Measurements from ENCODE around the gene TBCD. TPM values are rescaled to one million over a fixed set of nuclear protein-coding genes. Genes with fewer than 3 reads are reported as not detected.

The TBCD gene
- polyA plus RNA-seq, 1 donor from 2014 or later = 19.4 TPM

- Mint-ChIP-seq H3K36me3 (peaks cover 6% of the 10 kb centered on the region), H3K9me3 (peaks cover 0 to 4% (median 0%) of the 10 kb centered on the region in 3 donors), H3K4me1 (peaks cover 2 to 27% (median 4%) of the 10 kb centered on the region in 3 donors), H3K27me3 (peaks cover 2% of the 10 kb centered on the region), H3K27ac (no peak overlapping the region), H3K4me3 (no peak overlapping the region)
These were observed 140.0 kb downstream of the TBCD start for GRCh38 chr17:82891911-82892310.

GRCh38 chr17:82892899-82893565, 141.2 kb downstream of the TBCD start:
- Mint-ChIP-seq H3K4me3 (peak overlapping the region in 1 of 4 donors; percentile 40), H3K27me3 (peaks cover 2% of the 10 kb centered on the region), H3K9me3 (no peaks in the 10 kb centered on the region), H3K4me1 (peaks cover 2 to 19% (median 4%) of the 10 kb centered on the region in 3 donors), H3K27ac (peak overlapping the region in 2 of 3 donors; percentile 47 to 96), H3K36me3 (peaks cover 9% of the 10 kb centered on the region)

GRCh38 chr17:82893779-82894178, 141.9 kb downstream of the TBCD start:
- H3K9me3 Mint-ChIP-seq = no peaks in the 10 kb centered on the region
- H3K36me3 Mint-ChIP-seq = peaks cover 9% of the 10 kb centered on the region
- peak overlapping the region in 1 of 3 donors; percentile 69 for H3K27ac Mint-ChIP-seq
- H3K4me1 Mint-ChIP-seq = peaks cover 2 to 19% (median 4%) of the 10 kb centered on the region in 3 donors
- H3K4me3 Mint-ChIP-seq = peak overlapping the region in 1 of 4 donors; percentile 47
- H3K27me3 Mint-ChIP-seq = peaks cover 2% of the 10 kb centered on the region

DNA sequence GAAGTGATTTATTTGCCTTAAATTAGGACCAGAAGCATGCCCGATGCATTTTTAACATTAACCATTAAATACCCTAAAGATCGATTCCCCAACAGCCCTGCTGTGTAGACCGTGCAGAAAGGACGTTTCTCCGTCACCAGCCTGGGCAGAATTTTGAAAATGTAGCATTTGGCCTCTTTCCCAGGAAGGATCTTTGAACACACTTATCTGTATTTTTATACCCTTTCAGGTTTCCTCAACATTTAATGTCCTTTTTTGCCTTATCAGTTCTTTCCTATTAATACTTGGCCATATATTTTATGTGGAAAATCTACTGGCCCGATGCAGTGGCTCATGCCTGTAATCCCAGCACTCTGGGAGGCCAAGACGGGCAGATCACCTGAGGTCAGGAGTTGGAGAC, 142.5 kb downstream of the TBCD start:
- Mint-ChIP-seq H3K27me3 (peaks cover 2% of the 10 kb centered on the region), H3K4me1 (peaks cover 2 to 19% (median 4%) of the 10 kb centered on the region in 3 donors), H3K9me3 (no peaks in the 10 kb centered on the region), H3K36me3 (peaks cover 9% of the 10 kb centered on the region), H3K4me3 (peak overlapping the region in 1 of 4 donors; percentile 47), H3K27ac (no peak overlapping the region)

DNA sequence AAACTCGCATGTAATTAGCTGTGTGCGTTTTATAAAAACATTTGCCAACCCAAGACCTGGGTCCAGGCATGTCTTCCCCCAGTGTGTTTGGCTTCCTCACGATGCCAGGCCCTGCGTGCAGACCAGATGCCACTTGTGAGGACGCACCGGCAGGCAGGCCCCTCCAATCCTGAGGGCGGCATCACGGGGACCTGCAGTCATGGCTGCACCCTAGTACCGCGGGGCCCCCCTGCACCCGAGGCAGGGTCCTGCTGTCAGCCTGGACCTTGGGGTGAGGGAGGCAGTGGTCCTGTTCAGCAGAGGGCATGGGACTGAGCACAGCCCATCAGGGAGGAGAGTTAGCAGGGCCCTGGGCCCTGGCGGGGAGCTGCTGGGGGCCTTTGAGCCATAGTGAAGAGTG, 143.2 kb downstream of the TBCD start:
- Mint-ChIP-seq H3K27me3 (peaks cover 2% of the 10 kb centered on the region), H3K36me3 (peaks cover 6% of the 10 kb centered on the region), H3K9me3 (no peaks in the 10 kb centered on the region), H3K4me3 (no peak overlapping the region), H3K4me1 (peaks cover 2 to 19% (median 4%) of the 10 kb centered on the region in 3 donors), H3K27ac (no peak overlapping the region)

DNA sequence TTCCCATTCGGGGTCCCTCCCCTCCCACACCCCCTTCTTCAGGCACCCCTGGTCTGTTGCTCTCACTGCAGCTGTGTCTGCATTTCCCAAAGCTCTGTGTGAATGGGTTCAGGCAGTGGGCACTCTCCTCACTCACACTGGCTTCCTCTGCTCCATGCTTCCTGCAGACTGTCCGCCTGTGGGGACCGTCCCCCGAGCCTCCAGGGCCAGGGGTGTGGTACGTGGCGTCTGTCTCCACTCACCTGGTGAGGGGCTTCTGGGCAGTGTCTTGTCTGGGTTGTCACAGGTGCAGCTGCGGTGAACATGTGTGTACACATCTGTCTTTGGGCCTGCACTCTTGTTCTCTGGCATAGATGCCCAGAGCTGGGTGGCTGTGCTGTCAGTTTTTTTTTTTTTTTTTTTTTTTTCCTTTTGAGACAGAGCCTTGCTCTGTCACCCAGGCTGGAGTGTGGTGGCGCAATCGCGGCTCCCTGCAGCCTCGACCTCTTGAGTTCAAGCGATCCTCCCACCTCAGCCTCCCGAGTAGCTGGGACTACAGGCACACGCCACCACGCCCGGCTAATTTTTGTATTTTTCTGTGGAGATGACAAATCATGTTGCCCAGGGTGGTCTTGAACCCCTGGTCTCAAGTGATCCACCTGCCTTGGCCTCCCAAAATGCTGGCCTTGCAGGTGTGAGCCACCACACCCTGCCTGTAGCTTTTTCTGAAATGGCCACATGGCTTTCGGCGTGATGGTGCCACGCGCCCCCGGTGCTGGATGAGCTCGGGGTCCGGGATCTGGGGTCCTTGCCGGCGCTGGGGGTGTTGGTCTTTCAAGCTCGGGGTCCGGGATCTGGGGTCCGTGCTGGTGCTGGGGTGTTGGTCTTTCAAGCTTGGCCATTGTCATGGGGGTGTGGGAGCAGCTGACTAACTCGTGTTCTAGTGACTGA, 144.5 kb downstream of the TBCD start:
- Mint-ChIP-seq H3K4me3 (peak overlapping the region in 2 of 4 donors; percentile 13 to 57), H3K27me3 (peaks cover 2% of the 10 kb centered on the region), H3K4me1 (peaks cover 2 to 20% (median 4%) of the 10 kb centered on the region in 3 donors), H3K9me3 (no peaks in the 10 kb centered on the region), H3K27ac (no peak overlapping the region), H3K36me3 (peaks cover 4% of the 10 kb centered on the region)

DNA sequence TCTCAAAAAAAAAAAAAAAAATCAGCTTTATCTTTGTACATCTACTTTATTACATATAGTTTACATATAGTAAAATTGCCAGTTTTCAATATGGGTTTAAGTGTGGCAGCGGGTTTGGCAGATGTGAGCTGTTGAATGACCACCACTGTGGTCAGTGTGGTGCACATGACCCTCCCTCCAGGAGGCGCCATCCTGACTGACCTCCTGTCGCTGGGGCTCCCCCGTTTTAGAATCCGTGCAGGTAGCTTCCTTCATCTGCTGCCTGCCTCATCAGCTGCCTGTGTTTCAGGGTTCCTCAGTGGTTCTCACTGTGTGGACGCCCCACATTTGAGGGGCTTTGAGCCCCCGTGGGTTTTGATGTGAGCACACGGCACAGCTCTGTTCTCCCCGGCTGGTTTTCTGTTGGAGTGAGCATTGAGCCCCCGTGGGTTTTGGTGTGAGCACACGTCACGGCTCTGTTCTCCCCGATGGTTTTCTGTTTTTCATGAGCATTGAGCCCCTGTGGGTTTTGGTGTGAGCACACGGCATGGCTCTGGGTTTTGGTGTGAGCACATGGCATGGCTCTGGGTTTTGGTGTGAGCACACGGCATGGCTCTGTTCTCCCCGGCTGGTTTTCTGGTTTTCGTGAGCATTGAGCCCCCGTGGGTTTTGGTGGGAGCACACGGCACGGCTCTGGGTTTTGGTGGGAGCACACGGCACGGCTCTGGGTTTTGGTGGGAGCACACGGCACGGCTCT, 145.8 kb downstream of the TBCD start:
- Mint-ChIP-seq H3K9me3 (no peaks in the 10 kb centered on the region), H3K27me3 (peaks cover 2% of the 10 kb centered on the region), H3K36me3 (peaks cover 3% of the 10 kb centered on the region), H3K27ac (no peak overlapping the region), H3K4me1 (peaks cover 2 to 19% (median 4%) of the 10 kb centered on the region in 3 donors), H3K4me3 (no peak overlapping the region)

- Mint-ChIP-seq H3K9me3 (no peaks in the 10 kb centered on the region), H3K4me3 (peak overlapping the region in 1 of 4 donors; percentile 5), H3K36me3 (peaks cover 3% of the 10 kb centered on the region), H3K4me1 (peaks cover under 1 to 7% (median 3%) of the 10 kb centered on the region in 3 donors), H3K27me3 (peaks cover under 1% of the 10 kb centered on the region), H3K27ac (no peak overlapping the region)
These were observed 147.2 kb downstream of the TBCD start for GRCh38 chr17:82898976-82899514.

DNA sequence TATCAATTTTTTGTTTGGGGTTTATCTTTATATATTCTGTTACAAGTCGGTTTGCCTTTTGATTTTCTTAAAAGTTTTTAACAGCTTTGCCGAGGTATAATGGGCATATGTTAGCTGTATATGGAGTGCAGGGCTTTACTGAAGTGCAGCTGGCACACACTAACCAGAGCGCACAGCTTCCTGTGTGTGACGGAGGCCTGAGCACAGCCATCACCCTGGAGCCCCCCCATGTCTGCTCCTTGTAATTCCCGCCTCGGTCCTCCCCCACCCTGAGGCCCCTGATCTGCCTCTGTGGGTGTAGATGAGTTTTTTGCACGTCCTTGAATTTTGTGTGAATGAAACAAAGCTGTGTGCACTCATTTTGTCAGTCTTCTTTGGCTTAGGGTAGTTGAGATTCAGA, 148.1 kb downstream of the TBCD start:
- H3K27ac Mint-ChIP-seq = peak overlapping the region in 1 of 3 donors; percentile 55

GRCh38 chr17:82900741-82901140, 148.9 kb downstream of the TBCD start:
- Mint-ChIP-seq H3K27ac (no peak overlapping the region), H3K27me3 (no peaks in the 10 kb centered on the region)

More for the DNA sequence above, 148.1 kb downstream of the TBCD start:
- Mint-ChIP-seq H3K4me3 (no peak overlapping the region), H3K36me3 (peaks cover 6% of the 10 kb centered on the region), H3K27me3 (no peaks in the 10 kb centered on the region), H3K4me1 (peaks cover 0 to 4% (median 1%) of the 10 kb centered on the region in 3 donors), H3K9me3 (no peaks in the 10 kb centered on the region)

GRCh38 chr17:82901356-82901755, 149.5 kb downstream of the TBCD start:
- Mint-ChIP-seq H3K4me1 (peaks cover 0 to 4% (median 1%) of the 10 kb centered on the region in 3 donors), H3K9me3 (no peaks in the 10 kb centered on the region), H3K4me3 (no peak overlapping the region), H3K27ac (no peak overlapping the region), H3K27me3 (no peaks in the 10 kb centered on the region), H3K36me3 (peaks cover 6% of the 10 kb centered on the region)

More at GRCh38 chr17:82900741-82901140, 148.9 kb downstream of the TBCD start:
- Mint-ChIP-seq H3K4me1 (peaks cover 0 to 4% (median 1%) of the 10 kb centered on the region in 3 donors), H3K36me3 (peaks cover 6% of the 10 kb centered on the region), H3K9me3 (no peaks in the 10 kb centered on the region), H3K4me3 (no peak overlapping the region)

- Mint-ChIP-seq H3K27ac (no peak overlapping the region), H3K27me3 (no peaks in the 10 kb centered on the region), H3K9me3 (no peaks in the 10 kb centered on the region), H3K4me3 (no peak overlapping the region), H3K36me3 (peaks cover 6% of the 10 kb centered on the region), H3K4me1 (peaks cover 0 to 4% (median 1%) of the 10 kb centered on the region in 3 donors)
These were observed 150.0 kb downstream of the TBCD start for GRCh38 chr17:82901856-82902255.

DNA sequence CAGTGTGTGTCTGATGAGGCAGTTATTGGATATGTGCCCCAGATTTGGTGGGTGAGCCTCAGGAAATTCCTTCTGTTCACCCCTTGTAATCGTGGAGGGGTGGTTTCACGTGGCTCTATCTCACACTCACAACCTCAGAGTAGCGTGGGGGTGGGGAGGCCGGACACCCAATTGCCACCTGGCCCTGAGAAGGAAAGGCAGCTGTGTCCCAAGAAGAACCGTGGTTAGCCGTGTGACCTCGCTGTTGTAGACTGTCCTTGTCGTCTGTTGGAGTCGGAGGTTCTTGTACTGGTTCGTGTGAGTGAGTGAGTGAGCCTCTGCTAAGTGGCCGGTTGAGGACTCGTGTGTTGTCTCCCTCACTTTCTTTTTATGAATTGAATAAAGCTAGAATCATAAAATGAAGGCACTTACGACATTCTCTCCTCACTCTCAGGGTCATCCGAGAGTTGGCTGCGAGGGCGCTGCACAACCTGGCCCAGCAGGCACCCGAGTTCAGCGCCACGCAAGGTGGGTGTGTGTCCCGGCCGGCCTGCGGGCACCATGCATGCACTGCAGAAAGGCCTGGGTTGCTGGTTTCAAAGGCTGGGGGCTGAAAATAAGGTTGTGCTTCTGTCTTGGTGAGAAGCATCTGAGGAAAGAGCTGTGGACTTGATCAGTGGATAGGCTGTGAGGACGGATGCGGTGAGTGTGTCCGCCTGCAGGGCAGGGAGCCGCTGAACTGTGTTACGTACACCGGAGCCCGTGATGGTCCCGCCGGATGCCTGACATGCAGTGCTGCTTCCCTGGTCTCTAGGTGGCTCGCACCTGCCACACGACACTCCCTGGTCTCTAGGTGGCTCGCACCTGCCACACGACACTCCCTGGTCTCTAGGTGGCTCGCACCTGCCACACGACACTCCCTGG, 151.4 kb downstream of the TBCD start:
- Mint-ChIP-seq H3K4me3 (no peak overlapping the region), H3K27ac (no peak overlapping the region)

More for the DNA sequence above, 151.4 kb downstream of the TBCD start:
- H3K27me3 Mint-ChIP-seq = no peaks in the 10 kb centered on the region
- H3K36me3 Mint-ChIP-seq = peaks cover 5% of the 10 kb centered on the region
- H3K9me3 Mint-ChIP-seq = no peaks in the 10 kb centered on the region
- peaks cover 0 to 4% (median 1%) of the 10 kb centered on the region in 3 donors for H3K4me1 Mint-ChIP-seq
